Bronchial epithelial cell (primary cell): ENCODE results near the gene LSAMP. TPM values are rescaled to one million over a fixed set of nuclear protein-coding genes. Genes with fewer than 3 reads are reported as not detected.
"Not testable (repeated sequence)": the region's sequence is repeated elsewhere in the genome, so short reads cannot be mapped to it uniquely, and the experiment has no call there.

Experiments
- DNase-seq: peaks from one replicate; pipeline ENCODE4 v3.0.0-alpha.2; 2010; ENCODE audit warnings: low read depth
- FAIRE-seq: peaks from 2 replicates; lab custom pipeline; 2011; peaks lifted over from hg19 to GRCh38; lab: Jason Lieb, UNC
- H3K27me3 ChIP-seq: 2 replicates; pipeline ENCODE4 v1.5.1; 2011; ENCODE audit warnings: low read length; ENCODE audit not compliant: control insufficient read depth, insufficient read depth
- H3K36me3 ChIP-seq: 2 replicates; pipeline ENCODE4 v1.5.1; 2011; ENCODE audit warnings: low read length; ENCODE audit not compliant: control insufficient read depth, insufficient read depth
- H3K4me3 ChIP-seq: 2 replicates; pipeline ENCODE4 v1.5.1; 2011; ENCODE audit warnings: mild to moderate bottlenecking, low read depth, low read length, control low read depth
- total RNA-seq: library from RNA; depleted of rRNA; stranded (reverse); fragments of >200 nt; gene quantifications from 2 replicates; pipeline ENCODE4 v1.2.1, GENCODE V29; 2014
- TF ChIP-seq, protein P1 (sequence below): IDR thresholded peaks from 2 replicates; pipeline ENCODE4 v1.5.1; 2011; ENCODE audit warnings: mild to moderate bottlenecking, moderate library complexity, low read length, control low read depth, inconsistent platforms; ENCODE audit not compliant: insufficient read depth, severe bottlenecking

Gene LSAMP
- total RNA-seq, 1 donor from 2014 or later, result 0.26 TPM

GRCh38 chr3:115783938-115784738 lies 661.1 kb downstream of the LSAMP start:
- no peak for FAIRE-seq
- Histone ChIP-seq H3K36me3 (no peaks in the 10 kb centered on the region), H3K27me3 (no peaks in the 10 kb centered on the region), H3K4me3 (peak overlapping the region; percentile 52)
- DNase-seq, result peak; percentile 83
- TF ChIP-seq, protein P1, sequence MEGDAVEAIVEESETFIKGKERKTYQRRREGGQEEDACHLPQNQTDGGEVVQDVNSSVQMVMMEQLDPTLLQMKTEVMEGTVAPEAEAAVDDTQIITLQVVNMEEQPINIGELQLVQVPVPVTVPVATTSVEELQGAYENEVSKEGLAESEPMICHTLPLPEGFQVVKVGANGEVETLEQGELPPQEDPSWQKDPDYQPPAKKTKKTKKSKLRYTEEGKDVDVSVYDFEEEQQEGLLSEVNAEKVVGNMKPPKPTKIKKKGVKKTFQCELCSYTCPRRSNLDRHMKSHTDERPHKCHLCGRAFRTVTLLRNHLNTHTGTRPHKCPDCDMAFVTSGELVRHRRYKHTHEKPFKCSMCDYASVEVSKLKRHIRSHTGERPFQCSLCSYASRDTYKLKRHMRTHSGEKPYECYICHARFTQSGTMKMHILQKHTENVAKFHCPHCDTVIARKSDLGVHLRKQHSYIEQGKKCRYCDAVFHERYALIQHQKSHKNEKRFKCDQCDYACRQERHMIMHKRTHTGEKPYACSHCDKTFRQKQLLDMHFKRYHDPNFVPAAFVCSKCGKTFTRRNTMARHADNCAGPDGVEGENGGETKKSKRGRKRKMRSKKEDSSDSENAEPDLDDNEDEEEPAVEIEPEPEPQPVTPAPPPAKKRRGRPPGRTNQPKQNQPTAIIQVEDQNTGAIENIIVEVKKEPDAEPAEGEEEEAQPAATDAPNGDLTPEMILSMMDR, result peak; percentile 94

DNA sequence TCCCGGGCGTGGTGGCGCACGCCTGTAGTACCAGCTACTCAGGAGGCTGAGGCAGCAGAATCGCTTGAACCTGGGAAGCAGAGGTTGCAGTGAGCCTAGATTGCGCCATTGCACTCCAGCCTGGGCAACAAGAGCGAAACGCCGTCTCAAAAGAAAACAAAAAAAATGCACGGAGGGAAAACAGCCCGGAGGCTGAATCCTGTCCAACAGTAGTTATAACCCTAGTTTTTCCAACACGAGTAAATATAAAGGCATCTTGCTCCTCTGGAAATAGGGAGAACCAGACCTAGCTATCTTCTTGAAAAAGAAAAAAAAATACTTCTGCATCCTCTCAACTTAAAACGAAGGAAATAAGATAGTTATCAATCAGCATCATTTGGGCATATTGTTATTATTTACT lies 661.9 kb downstream of the LSAMP start:
- peak overlapping the region; percentile 52 for H3K4me3 ChIP-seq
- not testable (repeated sequence) for H3K36me3 ChIP-seq, DNase-seq, FAIRE-seq, H3K27me3 ChIP-seq

DNA sequence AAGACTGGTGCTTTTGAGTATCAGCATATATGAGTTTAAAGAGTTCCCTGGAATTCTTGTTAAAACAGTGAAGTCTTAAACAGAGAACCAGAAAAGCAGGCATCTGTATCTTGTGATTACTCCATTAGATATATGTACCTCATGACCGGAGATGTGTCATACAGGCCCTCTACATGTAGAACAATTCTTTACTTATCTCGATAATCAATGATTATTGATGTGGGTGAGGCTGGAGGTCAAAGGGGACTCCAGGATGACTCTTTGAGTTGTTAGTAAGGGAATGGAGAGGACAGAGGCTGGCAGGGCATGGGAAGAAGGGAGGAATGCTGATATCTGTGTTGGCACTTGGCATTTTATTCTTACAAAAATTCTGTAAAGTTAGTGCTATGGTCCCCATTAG lies 666.3 kb downstream of the LSAMP start:
- Histone ChIP-seq H3K36me3 (no peaks in the 10 kb centered on the region), H3K4me3 (no peak overlapping the region), H3K27me3 (no peaks in the 10 kb centered on the region)
- FAIRE-seq, result no peak
- TF ChIP-seq, protein P1, result no peak
- DNase-seq, result no peak

GRCh38 chr3:115772951-115773350 lies 672.3 kb downstream of the LSAMP start:
- FAIRE-seq (no peak), DNase-seq (no peak)
- TF ChIP-seq, protein P1, result no peak

GRCh38 chr3:115768661-115769060 lies 676.6 kb downstream of the LSAMP start:
- H3K4me3 ChIP-seq, result no peak overlapping the region
- DNase-seq (no peak), FAIRE-seq (no peak)
- no peaks in the 10 kb centered on the region for H3K36me3 ChIP-seq
- TF ChIP-seq, protein P1, result no peak
- H3K27me3 ChIP-seq, result no peaks in the 10 kb centered on the region

More at GRCh38 chr3:115772951-115773350, 672.3 kb downstream of the LSAMP start:
- Histone ChIP-seq H3K27me3 (no peaks in the 10 kb centered on the region), H3K36me3 (no peaks in the 10 kb centered on the region), H3K4me3 (no peak overlapping the region)

GRCh38 chr3:115766587-115767482 lies 678.5 kb downstream of the LSAMP start:
- DNase-seq (peak; percentile 55), FAIRE-seq (no peak)
- H3K36me3 ChIP-seq, result no peaks in the 10 kb centered on the region
- H3K4me3 ChIP-seq, result no peak overlapping the region
- TF ChIP-seq, protein P1, result no peak
- H3K27me3 ChIP-seq, result no peaks in the 10 kb centered on the region
